ENCODE measurements around the gene ANO5.

ANO5 gene

GRCh38 chr11:22161489-22161888 is 31.4 kb upstream of the ANO5 start:
- no peaks in the 10 kb centered on the region for H3K36me3 ChIP-seq (ENCODE audit: low read length)
- no peaks in the 10 kb centered on the region for H3K79me2 ChIP-seq (ENCODE audit: insufficient read depth, low read length)
- no peak overlapping the region for H3K27ac ChIP-seq (ENCODE audit: low read depth, low read length)
- H3K4me3 ChIP-seq (ENCODE audit: insufficient read depth, low read length, poor library complexity, severe bottlenecking) = no peak overlapping the region
- no peaks in the 10 kb centered on the region for H4K20me1 ChIP-seq (ENCODE audit: low read depth, low read length)
- no peaks in the 10 kb centered on the region for H3F3A ChIP-seq (ENCODE audit: insufficient read depth)
- H3K9me3 ChIP-seq (ENCODE audit: insufficient read depth, low read length) = no peaks in the 10 kb centered on the region
- no peak overlapping the region for H2AFZ ChIP-seq (ENCODE audit: low read depth, low read length, severe bottlenecking)
- no peak overlapping the region for H3K4me2 ChIP-seq (ENCODE audit: low read depth, low read length, poor library complexity, severe bottlenecking)
- H3K9me2 ChIP-seq (replicated peaks; ENCODE audit: insufficient read depth, low read length) = no peaks in the 10 kb centered on the region
- H3K27me3 ChIP-seq (ENCODE audit: low read length) = no peaks in the 10 kb centered on the region
- no peak for TF ChIP-seq CTCF (IDR thresholded peaks at IDR 0.05; ENCODE audit: insufficient read depth, low read length, poor library complexity, severe bottlenecking)
- no peak for TF ChIP-seq EZH2phosphoT487 (conservative IDR thresholded peaks at IDR 0.05; ENCODE audit: low read length)
- H3K9ac ChIP-seq (ENCODE audit: low read length) = no peak overlapping the region

GRCh38 chr11:22162756-22163155 is 30.1 kb upstream of the ANO5 start:
- Histone ChIP-seq H3K79me2 (ENCODE audit: insufficient read depth, low read length) (no peaks in the 10 kb centered on the region), H3F3A (ENCODE audit: insufficient read depth) (no peaks in the 10 kb centered on the region), H2AFZ (ENCODE audit: low read depth, low read length, severe bottlenecking) (no peak overlapping the region), H3K4me3 (ENCODE audit: insufficient read depth, low read length, poor library complexity, severe bottlenecking) (no peak overlapping the region), H3K36me3 (ENCODE audit: low read length) (no peaks in the 10 kb centered on the region), H4K20me1 (ENCODE audit: low read depth, low read length) (no peaks in the 10 kb centered on the region), H3K27me3 (ENCODE audit: low read length) (no peaks in the 10 kb centered on the region), H3K27ac (ENCODE audit: low read depth, low read length) (no peak overlapping the region), H3K9me3 (ENCODE audit: insufficient read depth, low read length) (no peaks in the 10 kb centered on the region), H3K4me2 (ENCODE audit: low read depth, low read length, poor library complexity, severe bottlenecking) (no peak overlapping the region), H3K9ac (ENCODE audit: low read length) (no peak overlapping the region), H3K9me2 (replicated peaks; ENCODE audit: insufficient read depth, low read length) (no peaks in the 10 kb centered on the region)
- TF ChIP-seq EZH2phosphoT487 (conservative IDR thresholded peaks at IDR 0.05; ENCODE audit: low read length) = no peak
- no peak for TF ChIP-seq CTCF (IDR thresholded peaks at IDR 0.05; ENCODE audit: insufficient read depth, low read length, poor library complexity, severe bottlenecking)

GRCh38 chr11:22163394-22163797 is 29.5 kb upstream of the ANO5 start:
- Histone ChIP-seq H3F3A (ENCODE audit: insufficient read depth) (no peaks in the 10 kb centered on the region), H3K4me2 (ENCODE audit: low read depth, low read length, poor library complexity, severe bottlenecking) (no peak overlapping the region), H3K9me2 (replicated peaks; ENCODE audit: insufficient read depth, low read length) (no peaks in the 10 kb centered on the region), H3K9me3 (ENCODE audit: insufficient read depth, low read length) (no peaks in the 10 kb centered on the region), H3K79me2 (ENCODE audit: insufficient read depth, low read length) (no peaks in the 10 kb centered on the region), H3K36me3 (ENCODE audit: low read length) (no peaks in the 10 kb centered on the region), H3K27me3 (ENCODE audit: low read length) (no peaks in the 10 kb centered on the region), H4K20me1 (ENCODE audit: low read depth, low read length) (no peaks in the 10 kb centered on the region), H3K27ac (ENCODE audit: low read depth, low read length) (no peak overlapping the region), H2AFZ (ENCODE audit: low read depth, low read length, severe bottlenecking) (no peak overlapping the region), H3K9ac (ENCODE audit: low read length) (no peak overlapping the region), H3K4me3 (ENCODE audit: insufficient read depth, low read length, poor library complexity, severe bottlenecking) (no peak overlapping the region)
- TF ChIP-seq EZH2phosphoT487 (conservative IDR thresholded peaks at IDR 0.05; ENCODE audit: low read length) (no peak), CTCF (IDR thresholded peaks at IDR 0.05; ENCODE audit: insufficient read depth, low read length, poor library complexity, severe bottlenecking) (no peak)

All from SU-DHL-6 (cell line).